GM10847 (cell line): ENCODE measurements around the gene SF3B6.

Source experiments
- POLR2A ChIP-seq: IDR thresholded peaks from 2 replicates; pipeline ENCODE4 v1.6.1; 2011; ENCODE audit not compliant: insufficient read length; ENCODE audit errors: extremely low read depth

Gene SF3B6

GRCh38 chr2:24104110-24104650, 28.1 kb upstream of the SF3B6 start:
- no peak for TF ChIP-seq POLR2A

DNA sequence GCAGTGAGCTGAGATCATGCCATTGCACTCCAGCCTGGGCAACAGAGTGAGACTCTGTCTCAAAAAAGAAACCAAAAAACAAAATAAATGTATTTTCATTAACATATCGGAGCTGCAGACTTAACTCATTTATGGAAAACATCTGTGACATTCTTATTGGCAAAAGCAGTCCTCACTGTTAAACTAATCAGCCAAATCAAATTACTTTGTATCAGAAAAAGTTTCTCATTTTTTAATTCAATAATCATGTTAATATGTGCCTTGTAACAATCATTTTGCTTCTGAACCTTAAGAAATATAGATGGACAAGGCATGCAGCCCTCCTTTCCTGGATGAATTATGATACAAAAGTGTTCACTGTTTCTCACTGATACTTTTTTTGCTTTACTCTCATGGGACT, 26.6 kb upstream of the SF3B6 start:
- no peak for TF ChIP-seq POLR2A

- TF ChIP-seq POLR2A = no peak
Measured at GRCh38 chr2:24101992-24102391, 25.9 kb upstream of the SF3B6 start.

DNA sequence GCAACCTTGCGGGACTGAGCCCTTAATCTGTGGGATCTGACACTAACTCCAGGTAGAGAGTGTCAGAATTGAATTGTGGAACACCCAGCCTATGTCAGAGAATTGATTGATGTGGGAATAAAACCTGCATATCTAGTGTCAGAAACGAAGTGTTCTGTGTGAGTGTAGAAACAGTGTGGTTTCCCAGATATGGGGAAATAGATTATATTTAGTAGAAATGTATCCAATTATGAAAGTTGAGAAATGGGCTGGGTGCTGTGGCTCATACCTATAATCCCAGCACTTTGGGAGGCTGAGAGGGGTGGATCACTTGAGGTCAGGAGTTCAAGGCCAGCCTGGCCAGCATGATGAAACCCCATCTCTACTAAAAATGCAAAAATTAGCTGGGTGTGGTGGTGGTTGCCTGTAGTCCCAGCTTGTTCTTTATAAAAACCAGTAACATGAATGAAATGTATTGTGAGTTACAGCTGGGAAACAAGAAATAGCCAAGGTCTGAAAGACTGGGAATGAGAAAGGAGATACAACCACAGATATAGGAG, 12.8 kb upstream of the SF3B6 start:
- no peak for TF ChIP-seq POLR2A

DNA sequence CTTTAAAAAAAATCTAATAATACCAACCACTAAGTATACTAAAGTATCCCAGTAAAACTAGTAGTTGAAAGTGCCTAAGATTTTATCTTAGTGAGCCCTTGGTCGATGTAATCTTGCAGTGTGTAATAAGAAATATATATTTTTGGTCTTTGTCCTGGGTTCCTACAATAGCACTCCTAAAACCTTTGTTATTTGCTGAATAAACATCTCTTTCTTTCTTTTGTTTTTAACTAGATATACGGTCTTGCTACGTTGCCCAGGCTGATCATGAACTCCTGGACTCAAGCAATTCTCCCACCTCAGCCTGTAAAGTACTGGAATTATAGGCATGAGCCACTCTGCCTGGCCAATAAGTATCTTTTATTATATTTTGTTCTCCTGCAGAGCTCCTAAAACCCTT, 10.9 kb upstream of the SF3B6 start:
- no peak for TF ChIP-seq POLR2A

- TF ChIP-seq POLR2A = no peak
Measured at GRCh38 chr2:24086241-24086640, 10.1 kb upstream of the SF3B6 start.

DNA sequence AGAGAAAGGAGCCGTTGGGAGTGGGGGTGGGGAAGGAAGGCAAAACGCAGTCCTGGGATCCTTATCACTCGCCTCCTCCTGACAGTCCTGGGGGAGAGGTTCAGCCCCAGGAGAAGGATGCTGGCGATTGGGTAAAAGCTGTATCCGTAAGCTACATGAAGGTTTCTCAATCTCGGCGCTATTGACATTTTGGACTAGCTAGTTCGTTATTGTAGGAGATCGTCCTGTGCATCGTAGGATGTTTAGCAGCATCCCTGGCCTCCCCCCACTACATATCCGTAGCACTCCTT, 9.0 kb upstream of the SF3B6 start:
- no peak for TF ChIP-seq POLR2A

- TF ChIP-seq POLR2A = peak; percentile 21
Measured at GRCh38 chr2:24084386-24085199, 8.5 kb upstream of the SF3B6 start, which contains the start of gene TP53I3. TP53I3 (minus strand) TSS chr2:24084834; CDS start chr2:24084326, 508 bp downstream.

GRCh38 chr2:24083567-24084385, 7.7 kb upstream of the SF3B6 start:
- peak; percentile 52 for TF ChIP-seq POLR2A

- no peak for TF ChIP-seq POLR2A
Measured at GRCh38 chr2:24082787-24083566, 6.9 kb upstream of the SF3B6 start.

DNA sequence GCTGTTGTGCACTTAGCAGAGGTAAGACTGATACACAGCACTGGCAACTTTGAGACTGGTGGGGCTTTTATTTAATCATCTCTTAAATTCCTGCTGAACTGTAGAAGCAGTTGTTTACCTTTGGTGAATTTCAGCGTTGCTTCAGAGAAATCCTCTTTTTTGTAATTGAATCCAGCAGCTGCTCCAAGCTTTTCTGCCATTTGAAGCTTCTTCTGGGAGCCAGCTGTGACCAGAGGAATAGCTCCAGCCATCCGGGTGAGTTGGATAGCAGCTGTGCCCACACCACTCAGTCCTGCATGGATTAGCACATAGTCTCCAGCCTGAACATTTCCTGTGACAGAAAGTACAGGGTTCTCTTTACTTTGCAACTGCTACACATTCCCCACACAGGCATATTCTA, 4.6 kb upstream of the SF3B6 start:
- TF ChIP-seq POLR2A = no peak

- no peak for TF ChIP-seq POLR2A
Measured at GRCh38 chr2:24077879-24078278, 1.8 kb upstream of the SF3B6 start.

DNA sequence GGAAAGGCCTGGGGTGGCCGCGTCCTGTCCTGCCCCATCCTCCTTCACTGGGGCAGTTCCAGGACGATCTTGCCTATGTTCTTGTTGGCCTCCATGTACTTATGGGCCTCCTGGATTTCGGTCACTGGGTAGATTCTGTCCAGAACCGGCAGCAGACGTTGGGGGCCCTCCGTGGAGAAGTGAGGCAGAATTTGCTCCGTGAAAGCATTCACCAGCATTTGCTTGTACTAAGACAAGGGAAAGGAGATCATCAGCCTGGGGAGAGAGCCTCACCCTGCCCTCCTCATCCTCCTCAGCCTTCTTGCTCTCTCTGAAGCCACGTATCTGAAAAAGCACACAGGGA, 1.4 kb upstream of the SF3B6 start:
- TF ChIP-seq POLR2A = no peak

- no peak for TF ChIP-seq POLR2A
Measured at GRCh38 chr2:24076849-24077534, 866 bp upstream of the SF3B6 start.

GRCh38 chr2:24075259-24075658, 867 bp downstream of the SF3B6 start:
- TF ChIP-seq POLR2A = no peak
